HG03558 (cell line): ENCODE results near the gene NXPE1.
"Not testable (repeated sequence)": the region's sequence is repeated elsewhere in the genome, so short reads cannot be mapped to it uniquely, and the experiment has no call there.

ENCODE experiments used
- ATAC-seq: cut with Tn5 transposase; IDR thresholded peaks from one replicate; pipeline ENCODE4 v1.9.1; 2021; ENCODE audit warnings: moderate number of reproducible peaks; ENCODE audit not compliant: unreplicated experiment; ENCODE audit errors: extremely low read depth

NXPE1 gene

DNA sequence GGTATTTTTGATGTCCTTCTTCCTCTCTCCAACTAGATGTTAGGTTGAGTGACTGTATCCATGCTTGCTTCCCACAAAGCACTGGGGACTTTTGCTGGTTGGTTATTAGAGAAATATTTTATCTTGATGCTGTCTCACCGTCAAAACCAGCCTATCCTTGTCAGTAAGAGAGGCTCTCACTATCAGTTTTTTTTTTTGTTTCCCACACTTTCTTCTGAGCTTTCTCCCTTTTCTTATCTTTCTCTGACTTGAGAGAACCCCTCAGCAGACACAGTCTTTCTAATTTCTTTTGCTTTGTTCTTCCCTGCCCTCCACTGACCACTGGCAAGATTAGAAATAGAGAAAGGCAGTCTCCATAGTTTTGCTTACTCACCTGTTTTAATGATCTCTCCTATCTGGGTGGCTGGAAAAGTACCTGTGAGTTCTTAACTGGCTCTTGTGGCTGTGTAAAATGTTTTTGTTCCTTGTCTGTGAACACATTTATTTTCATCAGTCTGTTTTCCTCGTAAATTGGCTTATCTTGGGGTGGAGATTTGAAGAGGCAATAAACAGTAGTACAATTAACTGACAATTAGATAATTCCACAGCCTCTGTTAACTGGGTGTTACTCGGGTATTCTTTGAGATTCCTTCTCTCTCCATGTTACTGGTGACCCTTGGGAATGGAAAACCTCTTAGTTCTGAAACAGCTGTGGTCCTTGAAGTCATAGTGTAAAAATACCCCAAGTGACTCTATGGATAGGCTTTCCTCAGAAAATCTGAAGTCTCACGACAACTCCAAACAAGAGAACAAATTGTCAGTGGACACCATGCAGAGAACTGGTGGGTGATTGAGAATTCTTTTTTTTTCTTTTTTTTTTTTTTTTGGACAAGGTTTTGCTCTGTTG, at the start of gene NXPE1:
NXPE1 (minus strand) TSS at position 457 of the 886 bp plus-strand sequence. CDS start 8,680 bp downstream, outside the sequence.
- no peak for ATAC-seq

- ATAC-seq = no peak
Measured at GRCh38 chr11:114609429-114609828, 49.7 kb upstream of the NXPE1 start.

DNA sequence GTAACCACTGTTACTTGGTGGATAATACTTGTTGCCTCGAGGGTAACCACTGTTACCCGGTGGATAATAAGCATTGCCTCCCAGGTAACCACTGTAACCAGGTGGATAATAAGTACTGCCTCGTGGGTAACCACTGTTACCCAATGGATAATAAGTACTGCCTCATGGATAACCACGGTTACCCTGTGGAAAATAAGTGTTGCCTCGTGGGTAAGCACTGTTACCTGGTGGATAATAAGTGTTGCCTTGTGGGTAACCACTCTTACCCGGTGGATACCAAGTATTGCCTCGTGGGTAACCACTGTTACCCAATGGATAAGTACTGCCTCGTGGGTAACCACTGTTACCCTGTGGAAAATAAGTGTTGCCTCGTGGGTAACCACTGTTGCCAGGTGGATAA, 48.9 kb upstream of the NXPE1 start:
- not testable (repeated sequence) for ATAC-seq

DNA sequence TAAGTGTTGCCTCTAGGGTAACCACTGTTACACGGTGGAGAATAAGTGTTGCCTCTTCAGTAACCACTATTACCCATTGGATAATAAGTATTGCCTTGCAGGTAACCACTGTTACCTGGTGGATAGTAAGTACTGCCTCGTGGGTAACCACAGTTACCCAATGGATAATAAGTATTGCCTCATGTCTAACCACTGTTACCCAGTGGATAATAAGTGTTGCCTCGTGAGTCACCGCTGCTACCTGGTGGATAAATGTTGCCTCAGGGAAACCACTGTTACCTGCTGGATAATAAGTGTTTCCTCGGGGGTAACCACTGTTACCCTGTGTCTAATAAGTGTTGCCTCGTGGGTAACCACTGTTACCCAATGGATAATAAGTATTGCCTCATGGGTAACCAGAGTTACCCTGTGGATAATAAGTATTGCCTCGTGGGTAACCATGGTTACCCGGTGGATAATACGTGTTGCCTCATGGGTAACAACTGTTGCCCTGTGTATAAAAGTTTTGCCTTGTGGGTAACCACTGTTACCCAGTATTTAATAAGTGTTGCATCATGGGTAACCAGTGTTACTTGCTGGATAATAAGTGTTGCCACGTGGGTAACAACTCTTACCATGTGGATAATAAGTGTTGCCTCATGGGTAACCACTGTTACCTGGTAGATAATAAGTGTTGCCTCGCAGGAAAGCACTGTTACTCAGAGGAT, 48.2 kb upstream of the NXPE1 start:
- no peak for ATAC-seq

DNA sequence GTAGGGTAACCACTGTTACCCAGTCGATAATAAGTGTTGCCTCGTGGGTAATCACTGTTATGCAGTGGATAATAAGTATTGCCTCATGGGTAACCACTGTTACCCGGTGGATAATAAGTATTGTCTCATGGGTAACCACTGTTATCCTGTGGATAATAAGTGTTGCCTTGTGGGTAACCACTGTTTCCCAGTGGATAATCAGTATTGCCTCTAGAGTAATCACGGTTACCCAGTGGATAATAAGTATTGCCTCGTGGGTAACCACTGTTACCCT, 47.1 kb upstream of the NXPE1 start:
- ATAC-seq = not testable (repeated sequence)

- no peak for ATAC-seq
Measured at GRCh38 chr11:114606003-114606801, 46.5 kb upstream of the NXPE1 start.

GRCh38 chr11:114605370-114605769, 45.7 kb upstream of the NXPE1 start:
- no peak for ATAC-seq

- ATAC-seq = no peak
Measured at GRCh38 chr11:114604886-114605285, 45.2 kb upstream of the NXPE1 start.

- ATAC-seq = no peak
Measured at GRCh38 chr11:114604179-114604813, 44.6 kb upstream of the NXPE1 start.

- ATAC-seq = not testable (repeated sequence)
Measured at GRCh38 chr11:114603151-114603550, 43.5 kb upstream of the NXPE1 start.

DNA sequence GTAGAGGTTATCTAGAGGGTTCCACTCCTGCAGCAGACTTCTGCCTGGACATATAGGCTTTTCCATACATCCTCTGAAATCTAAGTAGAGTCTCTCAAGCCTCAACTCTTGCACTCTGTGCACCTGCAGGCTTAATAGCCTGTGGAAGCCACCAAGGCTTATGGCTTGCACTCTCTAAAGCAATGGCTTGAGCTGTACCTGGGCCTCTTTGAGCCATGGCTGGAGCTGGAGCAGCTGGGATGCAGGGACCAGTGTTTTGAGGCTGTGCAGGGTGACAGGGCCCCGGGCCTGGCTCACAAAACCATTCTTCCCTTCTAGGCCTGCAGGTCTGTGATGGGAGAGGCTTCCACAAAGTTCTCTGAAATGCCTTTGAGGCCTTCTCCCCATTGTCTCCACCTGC, 38.8 kb upstream of the NXPE1 start:
- no peak for ATAC-seq

GRCh38 chr11:114596175-114596919, 36.7 kb upstream of the NXPE1 start:
- no peak for ATAC-seq

GRCh38 chr11:114595571-114595970, 35.9 kb upstream of the NXPE1 start, which contains the start of gene NXPE4:
Gene NXPE4 (minus strand): TSS chr11:114595786. CDS start chr11:114594759, 1,027 bp downstream.
- no peak for ATAC-seq

DNA sequence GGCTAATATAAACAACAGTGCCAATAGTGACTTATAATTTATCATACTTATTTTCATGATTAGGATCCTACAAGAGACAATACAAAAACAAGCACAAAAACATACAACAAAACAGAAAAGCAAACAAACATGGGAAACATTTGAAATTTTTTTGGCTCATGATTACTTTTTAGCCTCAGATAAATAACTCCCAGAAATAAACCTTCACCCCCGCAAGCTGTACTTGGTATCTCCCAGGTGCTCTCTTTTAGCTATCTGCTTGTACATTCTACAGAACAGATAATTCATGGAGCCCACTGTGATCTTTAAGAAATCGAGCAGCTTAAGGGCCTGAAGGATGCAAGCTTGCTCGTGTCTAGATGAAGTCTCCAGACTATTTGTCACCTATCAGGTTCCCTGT, 35.0 kb upstream of the NXPE1 start:
- ATAC-seq = no peak

GRCh38 chr11:114587398-114587953, 27.8 kb upstream of the NXPE1 start:
- ATAC-seq = no peak

GRCh38 chr11:114586797-114587196, 27.1 kb upstream of the NXPE1 start:
- no peak for ATAC-seq

- no peak for ATAC-seq
Measured at GRCh38 chr11:114571712-114572111, 12.0 kb upstream of the NXPE1 start.

DNA sequence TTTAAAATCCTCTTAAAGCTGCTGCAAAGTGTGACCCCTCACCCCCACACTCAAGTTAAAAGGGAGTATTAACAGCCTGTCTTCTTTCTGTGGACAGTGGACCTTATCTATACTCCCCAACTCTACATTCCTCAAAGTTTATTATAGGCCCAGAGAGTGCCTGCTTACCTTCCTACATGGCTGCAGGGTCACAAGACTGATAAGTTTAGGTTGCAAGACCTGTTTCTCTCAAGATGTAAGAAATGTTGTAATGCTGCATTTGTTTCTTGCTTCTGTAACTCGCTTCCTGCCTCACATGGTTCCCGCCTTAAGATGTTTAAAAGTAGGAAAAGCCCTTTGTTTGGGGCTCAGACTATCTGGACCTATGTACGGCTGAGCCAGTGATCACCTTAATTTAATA, 10.1 kb upstream of the NXPE1 start:
- ATAC-seq = no peak

DNA sequence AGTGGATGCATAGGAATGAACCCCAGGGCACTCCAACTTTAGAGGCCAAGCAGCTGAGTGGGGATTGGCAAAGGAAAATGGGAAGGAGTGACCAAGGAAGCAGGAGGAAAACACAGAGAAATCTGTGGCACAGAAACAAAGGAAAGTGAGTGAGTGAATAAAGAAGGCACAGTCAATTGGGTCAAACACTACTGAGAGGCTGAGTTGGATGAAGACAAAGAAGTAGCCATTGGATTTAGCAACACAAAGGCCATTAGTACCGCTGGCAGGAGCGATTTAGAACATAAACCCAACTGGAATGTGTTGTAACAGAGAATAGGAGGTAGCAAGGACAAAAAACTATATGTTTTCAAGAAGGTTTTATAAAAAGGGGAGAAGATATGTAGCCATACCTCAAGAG, 6.6 kb upstream of the NXPE1 start:
- ATAC-seq = no peak
